SJSA1 (cell line): ENCODE data around the gene TCL1A. TPM values are rescaled to one million over a fixed set of nuclear protein-coding genes. Genes with fewer than 3 reads are reported as not detected.
"Not testable (repeated sequence)": the region's sequence is repeated elsewhere in the genome, so short reads cannot be mapped to it uniquely, and the experiment has no call there.

ENCODE experiments used
- DNase-seq, 2 experiments: peaks; one replicate each; pipeline ENCODE4 v3.0.0-alpha.2; 2015 to 2020; ENCODE audit warnings: low spot score in 2 of 2, low read depth in 1 of 2
- H3K27ac ChIP-seq: fragments of 250-450 bp; sonication (Bioruptor Pico); 2 replicates; pipeline ENCODE4 v1.5.1; 2020; ENCODE audit warnings: mild to moderate bottlenecking, moderate library complexity
- H3K27me3 ChIP-seq: fragments of 250-450 bp; sonication (Bioruptor Pico); replicated peaks from 2 replicates; pipeline ENCODE4 v1.5.1; 2020; ENCODE audit warnings: mild to moderate bottlenecking, moderate library complexity
- H3K36me3 ChIP-seq: fragments of 250-450 bp; sonication (Bioruptor Pico); 2 replicates; pipeline ENCODE4 v1.5.1; 2020; ENCODE audit warnings: mild to moderate bottlenecking
- H3K4me1 ChIP-seq: fragments of 250-450 bp; sonication (Bioruptor Pico); replicated peaks from 2 replicates; pipeline ENCODE4 v1.6.1; 2021; ENCODE audit warnings: mild to moderate bottlenecking
- H3K4me3 ChIP-seq: fragments of 250-450 bp; sonication (Bioruptor Pico); 2 replicates; pipeline ENCODE4 v1.5.1; 2020; ENCODE audit warnings: mild to moderate bottlenecking
- H3K9me3 ChIP-seq: fragments of 250-450 bp; sonication (Bioruptor Pico); replicated peaks from 2 replicates; pipeline ENCODE4 v1.5.1; 2020; ENCODE audit warnings: mild to moderate bottlenecking
- total RNA-seq: library from RNA; depleted of rRNA; stranded (reverse); fragments of >200 nt; shearing (Covaris generic); gene quantifications from 2 replicates; pipeline ENCODE4 v1.2.3, GENCODE V29; 2014

TCL1A gene
- total RNA-seq, 1 experiment from 2014 or later = not detected

DNA sequence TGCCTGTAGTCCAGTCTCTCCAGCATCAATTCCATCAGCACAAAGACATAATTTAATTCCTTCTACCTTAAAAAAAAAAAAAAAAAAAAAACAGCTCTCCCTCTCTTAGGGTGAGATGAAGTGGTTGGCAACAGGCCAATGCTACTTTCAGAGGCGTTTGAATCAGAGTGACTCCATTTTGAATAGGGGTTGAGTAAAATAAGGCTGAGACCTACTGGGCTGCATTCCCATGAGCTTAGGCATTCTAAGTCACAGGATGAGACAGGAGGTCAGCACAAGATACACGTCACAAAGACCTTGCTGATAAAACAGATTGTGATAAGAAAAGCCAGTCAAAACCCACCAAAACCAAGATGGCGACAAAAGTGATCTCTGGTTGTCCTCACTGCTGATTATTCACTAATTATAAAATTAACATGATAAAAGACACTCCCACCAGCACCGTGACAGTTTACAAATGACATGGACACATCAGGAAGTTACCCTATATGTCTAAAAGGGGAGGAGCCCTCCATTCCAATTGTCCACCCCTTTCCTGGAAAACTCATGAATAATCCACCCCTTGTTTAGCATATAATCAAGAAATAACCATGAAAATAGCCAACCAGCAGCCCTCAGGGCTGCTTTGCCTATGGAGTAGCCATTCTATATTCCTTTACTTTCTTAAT, 34.6 kb downstream of the TCL1A start:
- H3K27ac ChIP-seq = no peak overlapping the region
- no peaks in the 10 kb centered on the region for H3K27me3 ChIP-seq
- no peaks in the 10 kb centered on the region for H3K36me3 ChIP-seq
- DNase-seq = no peak
- no peak overlapping the region for H3K4me3 ChIP-seq
- H3K9me3 ChIP-seq = no peaks in the 10 kb centered on the region
- H3K4me1 ChIP-seq = peaks cover 14% of the 10 kb centered on the region

DNA sequence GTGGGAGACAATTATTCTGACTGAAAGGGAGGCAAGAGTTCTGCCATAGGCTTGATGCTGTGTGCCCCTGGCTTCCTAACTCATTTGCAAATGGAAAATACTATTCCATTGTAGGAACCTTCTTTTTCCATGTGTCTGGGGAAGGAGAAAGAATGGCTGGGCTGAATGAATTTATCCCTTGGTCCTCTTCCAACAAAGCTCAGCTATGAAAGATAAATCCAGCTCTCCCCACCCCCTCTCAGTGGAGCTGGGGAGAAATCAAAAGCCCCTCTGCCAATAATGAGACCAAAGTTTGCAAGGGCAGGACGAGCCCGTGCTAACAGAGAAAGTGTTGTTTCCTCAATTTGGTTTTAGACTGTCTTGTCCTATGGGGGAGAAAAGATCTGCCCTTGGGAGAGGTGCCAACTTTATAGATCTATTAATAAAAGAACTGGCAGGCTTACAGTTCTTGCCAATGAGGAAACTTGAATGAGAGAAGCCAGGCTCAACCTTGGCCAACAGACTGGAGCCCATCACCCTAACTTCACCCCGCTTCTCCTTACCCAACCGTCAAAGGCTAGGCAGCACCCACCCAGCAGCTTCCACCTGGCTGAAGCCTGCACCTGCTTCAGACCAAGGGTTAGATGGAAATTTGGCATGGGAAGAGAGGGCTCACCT, 36.6 kb downstream of the TCL1A start:
- DNase-seq = no peak
- Histone ChIP-seq H3K27me3 (no peaks in the 10 kb centered on the region), H3K4me3 (no peak overlapping the region), H3K27ac (no peak overlapping the region), H3K9me3 (no peaks in the 10 kb centered on the region), H3K36me3 (no peaks in the 10 kb centered on the region), H3K4me1 (peaks cover 11% of the 10 kb centered on the region)

GRCh38 chr14:95675486-95675885, 38.4 kb downstream of the TCL1A start:
- no peaks in the 10 kb centered on the region for H3K27me3 ChIP-seq
- H3K27ac ChIP-seq = no peak overlapping the region
- no peaks in the 10 kb centered on the region for H3K36me3 ChIP-seq
- no peak overlapping the region for H3K4me3 ChIP-seq
- no peak for DNase-seq
- H3K9me3 ChIP-seq = no peaks in the 10 kb centered on the region
- H3K4me1 ChIP-seq = no peaks in the 10 kb centered on the region

DNA sequence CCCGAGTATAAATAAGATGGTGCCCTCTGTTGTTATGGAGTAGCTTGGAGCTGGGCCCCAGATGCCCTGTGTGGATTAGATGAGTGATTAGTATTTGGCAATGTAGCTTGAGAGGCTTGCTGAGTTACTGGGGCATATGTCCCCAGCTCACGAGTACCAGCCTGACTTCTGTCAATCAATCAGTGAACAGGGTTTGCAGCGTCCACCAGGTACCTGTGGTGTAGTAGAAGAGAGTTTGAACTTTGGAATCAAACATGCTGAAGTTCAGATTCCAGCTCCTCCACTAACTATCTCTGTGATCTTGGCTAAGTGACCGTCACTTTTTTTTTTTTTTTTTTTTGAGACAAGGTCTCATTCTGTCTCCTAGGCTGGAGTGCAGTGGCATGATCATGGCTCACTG, 39.3 kb downstream of the TCL1A start:
- H3K4me3 ChIP-seq = no peak overlapping the region
- H3K4me1 ChIP-seq = no peaks in the 10 kb centered on the region
- no peaks in the 10 kb centered on the region for H3K9me3 ChIP-seq
- no peaks in the 10 kb centered on the region for H3K27me3 ChIP-seq
- no peaks in the 10 kb centered on the region for H3K36me3 ChIP-seq
- no peak overlapping the region for H3K27ac ChIP-seq
- no peak for DNase-seq

GRCh38 chr14:95668235-95668772, 45.6 kb downstream of the TCL1A start:
- no peaks in the 10 kb centered on the region for H3K36me3 ChIP-seq
- no peak overlapping the region for H3K27ac ChIP-seq
- no peak overlapping the region for H3K4me3 ChIP-seq
- no peaks in the 10 kb centered on the region for H3K9me3 ChIP-seq
- no peaks in the 10 kb centered on the region for H3K27me3 ChIP-seq
- H3K4me1 ChIP-seq = no peaks in the 10 kb centered on the region
- DNase-seq = no peak

DNA sequence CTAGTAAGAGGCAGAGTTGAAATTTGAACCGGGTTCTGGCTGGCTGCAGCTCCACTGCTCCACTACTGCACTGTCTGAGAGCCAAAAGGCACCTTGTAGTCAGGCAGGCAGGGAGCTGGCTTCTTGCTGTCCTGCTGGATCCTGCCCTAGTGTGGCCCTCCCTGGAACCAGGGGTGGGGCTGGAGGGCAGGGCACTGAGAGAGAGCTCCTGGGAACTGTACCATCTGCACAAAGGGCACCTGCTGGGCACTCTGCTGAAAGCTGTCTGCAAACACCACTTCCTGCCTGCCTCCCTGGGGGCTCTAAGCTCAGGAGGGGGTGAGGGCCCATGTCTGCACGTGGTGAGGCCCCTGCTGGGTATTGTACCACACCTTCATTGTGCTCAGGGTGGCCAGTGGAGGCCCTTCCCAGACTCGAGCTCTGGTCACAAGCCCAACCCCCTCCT, 46.7 kb downstream of the TCL1A start:
- Histone ChIP-seq H3K4me3 (no peak overlapping the region), H3K36me3 (no peaks in the 10 kb centered on the region), H3K27me3 (no peaks in the 10 kb centered on the region), H3K9me3 (no peaks in the 10 kb centered on the region), H3K4me1 (no peaks in the 10 kb centered on the region), H3K27ac (no peak overlapping the region)
- DNase-seq = no peak

DNA sequence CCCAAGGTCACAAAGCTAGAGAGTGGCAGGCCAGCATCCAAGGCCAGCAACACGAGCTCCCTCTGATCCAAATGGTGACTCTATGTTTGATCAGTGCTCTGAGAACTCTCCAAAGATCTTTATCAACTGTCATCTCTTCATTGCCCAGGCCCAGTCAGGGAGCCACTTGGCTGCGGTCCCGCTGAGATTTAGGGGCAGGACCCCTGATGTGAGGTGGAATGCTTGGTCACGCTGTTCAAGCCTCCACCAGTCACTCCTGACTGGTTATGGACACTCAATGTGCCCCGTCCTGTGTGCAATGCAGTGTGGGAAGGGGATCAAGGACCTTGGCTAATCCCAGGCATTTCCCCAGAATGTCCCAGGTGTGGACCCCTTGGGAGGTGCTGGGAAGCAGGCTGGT, 47.5 kb downstream of the TCL1A start:
- Histone ChIP-seq H3K36me3 (no peaks in the 10 kb centered on the region), H3K9me3 (no peaks in the 10 kb centered on the region), H3K4me3 (no peak overlapping the region), H3K4me1 (no peaks in the 10 kb centered on the region), H3K27me3 (no peaks in the 10 kb centered on the region), H3K27ac (no peak overlapping the region)
- no peak for DNase-seq

- not testable (repeated sequence) for H3K27ac ChIP-seq, H3K9me3 ChIP-seq, DNase-seq, H3K27me3 ChIP-seq, H3K4me1 ChIP-seq, H3K4me3 ChIP-seq, H3K36me3 ChIP-seq
These were observed 48.4 kb downstream of the TCL1A start for GRCh38 chr14:95665530-95665929.

GRCh38 chr14:95664546-95664945, 49.4 kb downstream of the TCL1A start:
- H3K4me1 ChIP-seq = no peaks in the 10 kb centered on the region
- DNase-seq = no peak
- no peaks in the 10 kb centered on the region for H3K36me3 ChIP-seq
- no peaks in the 10 kb centered on the region for H3K9me3 ChIP-seq
- no peak overlapping the region for H3K27ac ChIP-seq
- peaks cover 5% of the 10 kb centered on the region; the same call in 1 of the 2 replicates for H3K27me3 ChIP-seq
- no peak overlapping the region for H3K4me3 ChIP-seq

- H3K27ac ChIP-seq = no peak overlapping the region
- no peak for DNase-seq
- H3K36me3 ChIP-seq = no peaks in the 10 kb centered on the region
- peaks cover 5% of the 10 kb centered on the region; the same call in 1 of the 2 replicates for H3K27me3 ChIP-seq
- no peaks in the 10 kb centered on the region for H3K4me1 ChIP-seq
- no peaks in the 10 kb centered on the region for H3K9me3 ChIP-seq
- H3K4me3 ChIP-seq = no peak overlapping the region
These were observed 49.9 kb downstream of the TCL1A start for GRCh38 chr14:95664066-95664465.

GRCh38 chr14:95663226-95663797, 50.6 kb downstream of the TCL1A start:
- Histone ChIP-seq H3K4me3 (no peak overlapping the region), H3K9me3 (no peaks in the 10 kb centered on the region), H3K27ac (no peak overlapping the region), H3K4me1 (no peaks in the 10 kb centered on the region), H3K36me3 (no peaks in the 10 kb centered on the region), H3K27me3 (peaks cover 5% of the 10 kb centered on the region; the same call in 1 of the 2 replicates)
- DNase-seq = no peak

GRCh38 chr14:95662376-95663186, 51.3 kb downstream of the TCL1A start:
- no peaks in the 10 kb centered on the region for H3K4me1 ChIP-seq
- H3K36me3 ChIP-seq = no peaks in the 10 kb centered on the region
- no peak overlapping the region for H3K27ac ChIP-seq
- H3K4me3 ChIP-seq = no peak overlapping the region
- H3K9me3 ChIP-seq = no peaks in the 10 kb centered on the region
- H3K27me3 ChIP-seq = peaks cover 5% of the 10 kb centered on the region; the same call in 1 of the 2 replicates
- no peak for DNase-seq

DNA sequence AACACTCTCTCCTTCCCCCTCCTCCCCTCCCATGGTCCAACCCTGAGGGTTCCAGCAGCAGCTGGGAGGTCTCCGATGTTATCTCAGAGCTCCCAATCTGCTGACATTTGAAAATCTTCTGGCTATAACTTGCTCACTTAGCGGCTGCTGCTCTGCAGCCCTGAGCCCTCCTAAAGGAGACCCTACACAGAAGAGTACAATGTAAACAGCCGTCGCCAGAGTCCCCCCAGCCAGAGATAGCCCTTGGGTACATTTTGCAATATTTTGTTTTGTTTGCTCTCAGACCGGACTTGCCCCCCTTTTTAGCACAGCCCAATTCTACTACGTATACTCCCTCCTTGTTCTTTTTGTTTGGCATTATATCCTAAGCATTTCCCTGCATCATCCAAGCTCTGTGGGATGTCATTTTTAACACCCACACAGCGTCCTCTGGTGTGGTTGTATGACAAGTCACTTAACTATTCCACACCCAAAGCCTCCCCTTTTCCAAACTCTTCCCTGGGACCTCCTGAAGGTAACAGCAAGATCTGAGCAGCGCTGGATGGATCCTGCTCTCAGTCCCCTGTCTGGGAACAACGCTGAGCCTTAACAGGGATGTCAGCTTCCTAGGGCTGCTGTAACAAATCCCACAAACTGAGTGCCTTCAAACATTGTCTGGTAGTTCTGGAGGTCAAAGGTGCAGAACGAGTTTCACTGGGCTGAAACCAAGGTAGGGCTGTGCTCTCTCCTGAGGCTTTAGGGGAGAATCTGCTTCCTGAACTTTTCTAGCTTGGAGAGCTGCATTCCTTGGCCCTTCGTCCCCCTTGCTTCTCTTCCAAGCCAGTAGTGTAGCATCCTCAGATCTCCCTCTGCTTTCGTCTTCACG, 53.0 kb downstream of the TCL1A start:
- DNase-seq = no peak
- Histone ChIP-seq H3K27me3 (peaks cover 5% of the 10 kb centered on the region; the same call in 1 of the 2 replicates), H3K4me3 (no peak overlapping the region), H3K4me1 (no peaks in the 10 kb centered on the region), H3K9me3 (no peaks in the 10 kb centered on the region), H3K27ac (no peak overlapping the region), H3K36me3 (no peaks in the 10 kb centered on the region)
